SK-N-SH treated with all-trans-retinoic acid at 6 μM for 48 hours (cell line): ENCODE measurements around the gene ZC2HC1B.
A peak's percentile ranks its signal among the peaks of the same experiment; 100 is the strongest.

ENCODE experiments used
- ATAC-seq: fragments of 200-7000 bp; cut with Tn5 transposase; 3 replicates; pipeline ENCODE4 v1.9.1; 2020; ENCODE audit warnings: mild to moderate bottlenecking, moderate library complexity
- ARNTL ChIP-seq: fragments of 450-650 bp; formaldehyde crosslinking; IDR thresholded peaks from 2 replicates; pipeline ENCODE4 v1.5.0; 2020; ENCODE audit warnings: low read depth, mild to moderate bottlenecking, moderate library complexity, borderline replicate concordance
- BACH2 ChIP-seq: fragments of 250-450 bp; sonication (Bioruptor Pico); IDR thresholded peaks from 2 replicates; pipeline ENCODE4 v1.9.0; 2021; ENCODE audit warnings: mild to moderate bottlenecking, borderline replicate concordance
- CREB5 ChIP-seq: fragments of 250-450 bp; sonication (Bioruptor Pico); IDR thresholded peaks from 2 replicates; pipeline ENCODE4 v1.5.1; 2020; ENCODE audit warnings: low read depth, mild to moderate bottlenecking, moderate library complexity
- CSDC2 ChIP-seq: fragments of 250-450 bp; sonication (Bioruptor Pico); IDR thresholded peaks from 2 replicates; pipeline ENCODE4 v1.5.0; 2020; ENCODE audit warnings: mild to moderate bottlenecking, moderate library complexity
- CSRNP3 ChIP-seq: fragments of 250-450 bp; sonication (Bioruptor Pico); IDR thresholded peaks from 2 replicates; pipeline ENCODE4 v1.5.1; 2021; ENCODE audit warnings: mild to moderate bottlenecking, moderate library complexity
- ESRRG ChIP-seq: fragments of 250-450 bp; sonication (Bioruptor Pico); IDR thresholded peaks from 2 replicates; pipeline ENCODE4 v1.6.1; 2021; ENCODE audit warnings: mild to moderate bottlenecking
- GLIS3 ChIP-seq: fragments of 250-450 bp; sonication (Bioruptor Pico); IDR thresholded peaks from 2 replicates; pipeline ENCODE4 v1.5.0; 2020; ENCODE audit warnings: mild to moderate bottlenecking, moderate library complexity
- PATZ1 ChIP-seq: fragments of 250-450 bp; sonication (Bioruptor Pico); IDR thresholded peaks from 2 replicates; pipeline ENCODE4 v1.8.0; 2020; ENCODE audit warnings: mild to moderate bottlenecking, moderate library complexity, borderline replicate concordance
- POU6F1 ChIP-seq: fragments of 250-450 bp; sonication (Bioruptor Pico); IDR thresholded peaks from 2 replicates; pipeline ENCODE4 v1.8.0; 2021; ENCODE audit warnings: low read depth, mild to moderate bottlenecking, moderate library complexity, borderline replicate concordance
- RARB ChIP-seq: fragments of 250-450 bp; sonication (Bioruptor Pico); IDR thresholded peaks from 2 replicates; pipeline ENCODE4 v1.8.0; 2021; ENCODE audit warnings: mild to moderate bottlenecking, moderate library complexity
- SNAI2 ChIP-seq: fragments of 250-450 bp; sonication (Bioruptor Pico); IDR thresholded peaks from 2 replicates; pipeline ENCODE4 v1.5.0; 2020; ENCODE audit warnings: mild to moderate bottlenecking, moderate library complexity
- TCF4 ChIP-seq: fragments of 250-450 bp; sonication (Bioruptor Pico); IDR thresholded peaks from 2 replicates; pipeline ENCODE4 v1.8.0; 2021; ENCODE audit warnings: mild to moderate bottlenecking, moderate library complexity, borderline replicate concordance
- ZFP3 ChIP-seq: fragments of 250-450 bp; sonication (Bioruptor Pico); IDR thresholded peaks from 2 replicates; pipeline ENCODE4 v1.5.0; 2020; ENCODE audit warnings: mild to moderate bottlenecking, moderate library complexity
- ZNF565 ChIP-seq: fragments of 450-650 bp; formaldehyde crosslinking; conservative IDR thresholded peaks from 2 replicates; pipeline ENCODE4 v1.5.0; 2020; ENCODE audit warnings: low read depth, mild to moderate bottlenecking, moderate library complexity
- ZNF70 ChIP-seq: fragments of 450-650 bp; formaldehyde crosslinking; IDR thresholded peaks from 2 replicates; pipeline ENCODE4 v1.5.0; 2020; ENCODE audit warnings: mild to moderate bottlenecking, moderate library complexity
- ZNF8 ChIP-seq: fragments of 450-650 bp; formaldehyde crosslinking; IDR thresholded peaks from 2 replicates; pipeline ENCODE4 v1.5.0; 2020; ENCODE audit warnings: mild to moderate bottlenecking, moderate library complexity

Gene ZC2HC1B

GRCh38 chr6:143839196-143839595 lies 25.1 kb upstream of the ZC2HC1B start:
- ATAC-seq, result no peak
- TF ChIP-seq CSDC2 (no peak), RARB (CRISPR knock-in tag) (no peak), BACH2 (CRISPR knock-in tag) (no peak)

GRCh38 chr6:143840595-143841265 lies 23.5 kb upstream of the ZC2HC1B start:
- TF ChIP-seq ZFP3 (CRISPR knock-in tag) (no peak), TCF4 (no peak), CREB5 (CRISPR knock-in tag) (no peak), ZNF70 (CRISPR knock-in tag) (no peak), PATZ1 (no peak), CSRNP3 (CRISPR knock-in tag) (no peak), POU6F1 (no peak), RARB (CRISPR knock-in tag) (no peak), CSDC2 (no peak), ESRRG (CRISPR knock-in tag) (no peak), ZNF8 (CRISPR knock-in tag) (no peak), SNAI2 (CRISPR knock-in tag) (no peak), ZNF565 (CRISPR knock-in tag) (no peak), GLIS3 (no peak), BACH2 (CRISPR knock-in tag) (no peak), ARNTL (CRISPR knock-in tag) (no peak)
- no peak for ATAC-seq

GRCh38 chr6:143842461-143842901 lies 21.8 kb upstream of the ZC2HC1B start:
- peak; percentile 66 for ATAC-seq
- no peak for TF ChIP-seq GLIS3
- no peak for TF ChIP-seq BACH2 (CRISPR knock-in tag)
- TF ChIP-seq SNAI2 (CRISPR knock-in tag), result no peak
- no peak for TF ChIP-seq ESRRG (CRISPR knock-in tag)
- no peak for TF ChIP-seq CSRNP3 (CRISPR knock-in tag)
- TF ChIP-seq ZNF70 (CRISPR knock-in tag), result no peak

GRCh38 chr6:143842902-143843676 lies 21.2 kb upstream of the ZC2HC1B start, which contains the start of gene LTV1:
TSS of gene LTV1 (plus strand) at chr6:143843338. CDS start at chr6:143843478, 140 bp downstream.
- ATAC-seq, result peak; percentile 99
- TF ChIP-seq CSRNP3 (CRISPR knock-in tag) (0 out of 2 replicates have a peak, but pooled peaks have one; percentile 28), ZNF70 (CRISPR knock-in tag) (no peak), CREB5 (CRISPR knock-in tag) (no peak), ZNF8 (CRISPR knock-in tag) (no peak)
